HG03575 (cell line): Measurements from ENCODE around the gene CMAS.
"Not testable (repeated sequence)": the region's sequence is repeated elsewhere in the genome, so short reads cannot be mapped to it uniquely, and the experiment has no call there.

Source experiments
- ATAC-seq: cut with Tn5 transposase; IDR thresholded peaks from one replicate; pipeline ENCODE4 v1.9.1; 2021; ENCODE audit not compliant: unreplicated experiment, insufficient number of reproducible peaks, low FRiP score; ENCODE audit errors: extremely low read depth

Gene CMAS

DNA sequence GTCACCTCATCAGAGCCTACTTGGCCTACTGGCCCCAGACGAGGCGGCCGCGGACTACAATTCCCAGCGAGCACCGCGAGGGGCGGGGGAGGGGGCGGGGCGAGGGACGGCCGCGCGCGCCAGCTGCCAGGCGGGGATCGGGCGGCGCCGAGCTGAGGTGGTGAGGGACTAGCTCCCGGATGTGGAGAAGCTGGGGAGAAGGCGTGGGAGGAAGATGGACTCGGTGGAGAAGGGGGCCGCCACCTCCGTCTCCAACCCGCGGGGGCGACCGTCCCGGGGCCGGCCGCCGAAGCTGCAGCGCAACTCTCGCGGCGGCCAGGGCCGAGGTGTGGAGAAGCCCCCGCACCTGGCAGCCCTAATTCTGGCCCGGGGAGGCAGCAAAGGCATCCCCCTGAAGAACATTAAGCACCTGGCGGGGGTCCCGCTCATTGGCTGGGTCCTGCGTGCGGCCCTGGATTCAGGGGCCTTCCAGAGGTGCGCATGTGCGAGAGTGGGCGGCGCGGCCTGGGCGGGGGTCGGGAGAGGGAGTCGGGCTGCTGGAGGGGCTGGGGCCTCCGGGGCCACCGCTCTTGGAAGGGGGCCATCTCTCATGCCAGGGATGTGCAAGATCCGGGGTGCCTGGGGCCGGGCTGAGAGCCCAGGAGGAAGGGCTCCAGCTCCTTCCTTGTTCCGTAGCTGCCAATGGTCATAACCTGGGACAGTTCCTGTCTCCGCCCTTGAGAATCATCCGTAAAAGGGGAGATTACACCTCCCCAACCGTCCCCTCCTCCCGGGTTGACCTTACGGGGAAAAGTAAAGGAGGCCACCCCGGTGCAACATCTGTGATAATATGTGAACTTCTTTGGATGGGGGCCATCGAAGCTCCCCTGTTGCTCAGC, at the start of gene CMAS:
Gene CMAS, plus strand, starts transcription at position 129 of the 878 bp plus-strand sequence. Its CDS starts 86 bp downstream, at position 215.
- peak; percentile 56 for ATAC-seq

GRCh38 chr12:21998295-21998694, 47.7 kb upstream of the CMAS start:
- no peak for ATAC-seq

DNA sequence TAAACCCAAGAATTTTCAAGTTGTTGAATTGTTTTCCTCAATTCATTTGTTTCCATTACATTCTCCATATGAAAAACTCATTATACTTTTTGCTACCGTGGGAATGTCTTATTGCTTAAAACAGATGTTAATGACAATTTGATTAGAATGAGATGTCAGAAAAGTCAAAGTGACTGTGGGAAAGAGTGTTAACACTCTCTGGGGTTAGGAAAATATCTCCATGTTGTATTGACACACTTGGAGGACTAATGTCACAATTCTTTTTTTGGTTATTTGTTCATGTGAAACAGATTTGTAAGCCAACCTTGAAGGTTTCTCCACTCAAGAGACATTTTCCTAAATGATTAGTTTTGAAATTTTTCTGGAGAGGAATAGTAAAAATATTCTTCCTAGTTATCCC, 47.2 kb upstream of the CMAS start:
- no peak for ATAC-seq

DNA sequence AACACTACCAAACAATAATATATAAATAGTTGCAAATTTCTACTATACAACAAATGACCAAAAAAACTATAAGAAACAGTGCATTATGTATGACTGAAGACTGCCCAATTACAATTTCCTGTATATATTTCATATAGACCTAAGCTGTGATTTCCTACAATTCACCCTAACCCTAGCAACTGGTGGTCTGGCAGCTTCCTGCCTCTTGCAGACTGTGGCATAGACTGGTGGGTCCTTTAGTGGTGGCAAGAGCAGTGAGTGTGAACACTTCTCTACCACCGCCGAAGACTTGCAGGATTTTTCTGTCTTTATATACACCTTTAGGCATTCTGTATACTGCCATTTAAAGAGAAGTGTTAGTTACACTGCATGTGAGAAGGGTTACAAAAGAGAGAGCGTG, 43.6 kb upstream of the CMAS start:
- no peak for ATAC-seq

GRCh38 chr12:22007794-22008193, 38.2 kb upstream of the CMAS start:
- not testable (repeated sequence) for ATAC-seq

- no peak for ATAC-seq
Observed at GRCh38 chr12:22008196-22008595, 37.8 kb upstream of the CMAS start.

DNA sequence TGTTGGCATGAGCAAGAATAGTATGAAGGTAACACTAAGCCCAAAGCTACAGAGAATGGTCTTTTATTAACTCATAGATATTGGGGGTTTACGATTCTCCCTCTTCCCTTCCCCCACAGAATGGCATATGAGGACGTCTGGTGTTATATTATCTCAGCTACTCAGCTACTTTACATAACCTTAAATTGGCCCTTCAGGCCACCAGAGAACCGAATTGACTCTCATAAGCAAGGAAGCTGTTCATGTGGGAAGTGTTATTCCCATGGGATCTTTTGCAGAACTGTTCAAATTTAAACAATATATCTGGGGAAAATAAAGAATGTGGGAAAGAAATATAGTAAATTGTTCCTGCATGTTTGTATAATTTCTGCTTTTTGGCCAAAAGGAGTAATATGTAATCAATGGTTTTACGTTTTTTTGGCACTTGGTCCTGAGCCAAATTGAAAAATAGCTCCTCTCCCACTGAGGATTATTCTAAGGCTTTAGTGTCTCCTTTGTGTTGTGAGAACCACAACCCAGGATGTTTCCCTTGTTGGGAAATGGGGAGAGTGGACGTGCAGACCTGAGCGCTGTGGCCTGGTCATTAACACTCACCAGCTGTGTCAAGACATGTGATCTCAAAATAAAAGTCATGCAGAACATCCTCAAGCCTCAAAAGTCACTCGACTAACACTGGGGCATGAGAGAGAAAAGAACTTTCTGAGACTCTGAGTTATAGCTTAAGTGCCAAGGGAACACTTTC, 31.8 kb upstream of the CMAS start:
- no peak for ATAC-seq

GRCh38 chr12:22014783-22015144, 31.3 kb upstream of the CMAS start:
- no peak for ATAC-seq

- ATAC-seq: no peak
Observed at GRCh38 chr12:22016982-22017381, 29.0 kb upstream of the CMAS start.

DNA sequence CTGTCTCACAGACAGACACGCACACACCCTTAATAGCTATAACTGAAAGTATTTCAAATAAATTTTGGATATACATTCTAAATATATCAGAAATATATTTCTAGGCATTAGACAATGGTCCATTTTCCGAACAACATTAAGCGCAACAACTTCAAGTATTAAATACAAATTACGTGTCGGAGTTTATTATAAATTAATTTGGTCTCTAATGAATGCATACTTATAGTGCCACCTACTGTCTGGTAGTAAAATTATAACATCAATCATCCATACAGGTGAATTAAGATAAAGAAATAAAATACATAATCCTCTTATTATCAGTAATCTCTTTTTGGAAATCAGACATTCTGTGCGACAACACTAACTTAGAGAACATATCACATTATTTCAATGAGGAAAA, 27.2 kb upstream of the CMAS start:
- ATAC-seq: no peak

DNA sequence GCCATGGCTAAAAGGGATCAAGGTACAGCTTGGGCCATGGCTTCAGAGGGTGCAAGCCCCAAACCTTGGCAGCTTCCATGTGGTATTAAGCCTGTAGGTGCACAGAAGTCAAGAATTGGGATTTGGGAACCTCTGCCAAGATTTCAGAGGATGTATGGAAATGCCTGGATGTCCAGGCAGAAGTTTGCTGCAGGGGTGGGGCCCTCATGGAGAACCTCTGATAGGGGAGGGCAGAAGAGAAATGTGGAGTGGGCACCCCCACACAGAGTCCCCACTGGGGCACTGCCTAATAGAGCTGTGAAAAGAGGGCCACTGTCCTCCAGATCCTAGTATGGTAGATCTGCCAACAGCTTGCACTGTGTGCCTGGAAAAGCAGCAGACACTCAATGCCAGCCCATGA, 22.5 kb upstream of the CMAS start:
- ATAC-seq: not testable (repeated sequence)

- ATAC-seq: no peak
Observed at GRCh38 chr12:22029491-22029890, 16.5 kb upstream of the CMAS start.

GRCh38 chr12:22029991-22030390, 16.0 kb upstream of the CMAS start:
- ATAC-seq: no peak

GRCh38 chr12:22032732-22033131, 13.3 kb upstream of the CMAS start:
- no peak for ATAC-seq

DNA sequence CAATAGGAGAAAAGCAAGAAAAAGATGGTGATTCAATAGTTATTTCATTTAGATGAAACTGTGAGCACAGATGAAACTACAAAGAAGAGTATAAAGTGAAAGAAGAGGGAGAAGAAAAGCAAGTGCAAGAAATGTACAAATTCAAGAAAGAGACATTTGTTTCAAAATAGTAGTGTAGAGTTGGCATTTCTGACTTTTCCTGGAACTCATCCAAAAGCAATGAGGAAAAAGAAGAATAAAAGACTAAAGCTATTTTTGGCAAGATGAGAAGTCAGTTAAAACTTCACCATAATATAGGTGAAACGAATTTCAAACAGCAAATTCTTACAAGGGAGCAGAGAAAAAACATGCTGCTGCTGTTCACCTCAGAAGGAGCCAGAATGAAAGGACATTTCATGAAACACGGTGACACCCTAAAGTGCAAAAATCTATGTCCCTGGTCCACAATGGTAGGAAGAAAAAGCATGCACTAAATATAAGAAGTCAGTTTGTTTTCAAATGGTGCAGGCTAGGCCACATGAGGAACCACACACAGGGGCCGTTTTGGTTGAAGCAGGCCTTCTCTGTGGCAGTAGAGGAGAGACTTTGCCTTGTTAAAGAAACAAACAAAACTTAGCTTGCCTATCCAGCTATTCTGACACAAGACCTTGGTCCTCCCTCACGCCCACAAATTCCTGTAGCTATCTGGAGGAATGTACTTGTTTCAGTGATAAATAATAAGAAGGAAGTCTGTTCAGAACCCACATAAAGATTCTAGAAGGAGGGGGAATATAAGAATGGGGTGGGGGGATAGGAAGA, 11.1 kb upstream of the CMAS start:
- no peak for ATAC-seq

- ATAC-seq: no peak
Observed at GRCh38 chr12:22037947-22038346, 8.1 kb upstream of the CMAS start.

DNA sequence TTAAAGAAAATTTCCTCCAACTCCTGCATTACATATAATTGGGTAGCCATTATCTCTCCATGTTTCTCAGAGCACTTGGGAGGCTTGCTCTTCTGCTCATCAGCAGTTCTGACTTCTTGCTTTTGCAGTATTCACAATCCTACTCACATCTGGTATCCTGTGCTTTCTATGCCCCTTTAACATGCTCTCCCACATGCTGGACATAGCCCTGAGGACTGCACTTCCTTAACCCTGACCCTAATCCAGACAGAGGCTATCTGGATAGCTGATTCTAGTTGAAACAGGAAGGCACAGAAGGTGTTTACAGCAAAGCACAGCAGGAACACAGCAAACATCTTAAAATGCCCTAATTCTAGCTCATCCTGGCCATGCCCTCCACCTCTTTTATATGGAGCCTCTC, 7.3 kb upstream of the CMAS start:
- no peak for ATAC-seq

GRCh38 chr12:22039361-22039760, 6.7 kb upstream of the CMAS start:
- no peak for ATAC-seq

- no peak for ATAC-seq
Observed at GRCh38 chr12:22042976-22043669, 2.9 kb upstream of the CMAS start.
